K562 (cell line): ENCODE measurements around the gene ZMYND8. TPM values are rescaled to one million over a fixed set of nuclear protein-coding genes. Genes with fewer than 3 reads are reported as not detected.

Source experiments
- ARID3A ChIP-seq: IDR thresholded peaks from 2 replicates; pipeline ENCODE4 v1.6.1; 2012; ENCODE audit warnings: low read depth, low read length, improper control_type of control experiment, borderline replicate concordance
- ATF1 ChIP-seq, 2 experiments: fragments of 450-650 bp in 1 of 2; IDR thresholded peaks; 2 replicates each; pipeline ENCODE4 v1.6.1; 2016; ENCODE audit warnings: missing compliant biosample characterization in 1 of 2, missing genetic modification characterization in 1 of 2
- BCLAF1 ChIP-seq, 2 experiments: fragments of 450-650 bp in 1 of 2; IDR thresholded peaks; 2 replicates each; pipeline ENCODE4 v1.6.1; 2011 to 2017; ENCODE audit warnings: low read depth in 2 of 2, antibody characterized with exemption in 1 of 2, borderline replicate concordance in 1 of 2, low read length in 1 of 2, mild to moderate bottlenecking in 1 of 2, mixed read lengths in 1 of 2; ENCODE audit not compliant: control insufficient read depth in 1 of 2
- C11orf30 ChIP-seq: fragments of 450-650 bp; IDR thresholded peaks from 2 replicates; pipeline ENCODE4 v1.6.1; 2016; ENCODE audit warnings: low read depth, mild to moderate bottlenecking
- GATA2 ChIP-seq: sonication (generic); formaldehyde crosslinking; IDR thresholded peaks from 2 replicates; pipeline ENCODE4 v1.4.0; 2020; ENCODE audit warnings: mild to moderate bottlenecking, missing genetic modification reagents
- GTF2E2 ChIP-seq: fragments of 200-800 bp; sonication (Bioruptor generic); IDR thresholded peaks from 2 replicates; pipeline ENCODE4 v1.6.1; 2016; ENCODE audit warnings: missing genetic modification characterization, missing compliant biosample characterization
- IRF2 ChIP-seq: sonication (generic); formaldehyde crosslinking; IDR thresholded peaks from 2 replicates; pipeline ENCODE4 v1.8.1; 2022; ENCODE audit warnings: mild to moderate bottlenecking, missing genetic modification reagents
- MTF1 ChIP-seq: fragments of 250-450 bp; sonication (Bioruptor Pico); IDR thresholded peaks from 2 replicates; pipeline ENCODE4 v1.9.0; 2021; ENCODE audit warnings: moderate library complexity, mild to moderate bottlenecking, inconsistent platforms, borderline replicate concordance
- RAD21 ChIP-seq, 2 experiments: fragments of 250-450 bp in 1 of 2; fragments of 450-650 bp in 1 of 2; sonication (Bioruptor Pico) in 1 of 2; formaldehyde crosslinking in 1 of 2; IDR thresholded peaks in 1 of 2; conservative IDR thresholded peaks in 1 of 2; 2 replicates each; pipeline versions ENCODE4 v1.4.0 to v1.8.0; 2020 to 2022; ENCODE audit warnings: mild to moderate bottlenecking in 2 of 2, moderate library complexity in 1 of 2
- RHOXF2B ChIP-seq: fragments of 250-450 bp; sonication (Bioruptor Pico); conservative IDR thresholded peaks from 2 replicates; pipeline ENCODE4 v1.5.1; 2021
- SAFB2 ChIP-seq: fragments of 200-400 bp; formaldehyde crosslinking; IDR thresholded peaks from 2 replicates; pipeline ENCODE4 v1.6.1; 2018; ENCODE audit warnings: borderline replicate concordance, low read length, low read depth, moderate library complexity; ENCODE audit not compliant: severe bottlenecking
- SP1 ChIP-seq: sonication (generic); formaldehyde crosslinking; IDR thresholded peaks from 2 replicates; pipeline ENCODE4 v1.8.1; 2022; ENCODE audit warnings: mild to moderate bottlenecking, missing genetic modification reagents
- TFAM ChIP-seq: fragments of 250-450 bp; sonication (Bioruptor Pico); conservative IDR thresholded peaks from 2 replicates; pipeline ENCODE4 v1.5.0; 2021; ENCODE audit warnings: mild to moderate bottlenecking, moderate library complexity
- ZBTB17 ChIP-seq: fragments of 450-650 bp; formaldehyde crosslinking; IDR thresholded peaks from 2 replicates; pipeline ENCODE4 v1.4.0; 2020; ENCODE audit warnings: mild to moderate bottlenecking
- ZNF445 ChIP-seq: fragments of 250-450 bp; sonication (Bioruptor Pico); IDR thresholded peaks from 2 replicates; pipeline ENCODE4 v1.4.0; 2020; ENCODE audit warnings: low read depth, mild to moderate bottlenecking, moderate library complexity
- ZNF717 ChIP-seq: fragments of 250-450 bp; sonication (Bioruptor Pico); IDR thresholded peaks from 2 replicates; pipeline ENCODE4 v1.5.0; 2021
- ZNF79 ChIP-seq: fragments of 250-450 bp; sonication (Bioruptor Pico); IDR thresholded peaks from 2 replicates; pipeline ENCODE4 v1.4.0; 2020; ENCODE audit warnings: low read depth, mild to moderate bottlenecking, moderate library complexity
- ZNF830 ChIP-seq: fragments of 250-450 bp; sonication (Bioruptor Pico); IDR thresholded peaks from 2 replicates; pipeline ENCODE4 v1.5.0; 2021; ENCODE audit warnings: mild to moderate bottlenecking
- polyA plus RNA-seq, 8 experiments: library from polyadenylated mRNA; depleted of rRNA in 4 of 8; stranded (reverse) in 5 of 8; unstranded in 3 of 8; fragments of >200 nt; fragmentation: Nextera tagmentation in 2 of 8; fragmentation: Illumina TruSeq in 1 of 8; extraction: Ambion mirVana in 2 of 8; extraction: Trizol in 1 of 8; gene quantifications; 2 replicates each; pipeline versions ENCODE4 v1.2.1 to v1.2.3, GENCODE V29; 2011 to 2014; ENCODE audit warnings: inconsistent platforms in 1 of 8, missing spikeins in 1 of 8
- total RNA-seq, 7 experiments: library from RNA; depleted of rRNA in 6 of 7; stranded (reverse); fragments of >200 nt in 6 of 7; fragmentation: Illumina TruSeq in 2 of 7; extraction: Trizol in 2 of 7; gene quantifications; 2 replicates each; pipeline versions ENCODE4 v1.2.1 to v1.2.3, GENCODE V29; 2011 to 2021; ENCODE audit warnings: low replicate concordance in 1 of 7
- TF ChIP-seq, protein P1 (sequence below): fragments of 250-450 bp; sonication (Bioruptor Pico); IDR thresholded peaks from 2 replicates; pipeline ENCODE4 v1.8.0; 2022; ENCODE audit warnings: inconsistent platforms, mild to moderate bottlenecking, moderate library complexity, borderline replicate concordance

The ZMYND8 gene
- total and polyA plus RNA-seq, 9 of the 15 experiments (the other 6 are each of a cell fraction or from before 2014, with no cell fraction given) = 31.8 to 148 (median 71.9) TPM

DNA sequence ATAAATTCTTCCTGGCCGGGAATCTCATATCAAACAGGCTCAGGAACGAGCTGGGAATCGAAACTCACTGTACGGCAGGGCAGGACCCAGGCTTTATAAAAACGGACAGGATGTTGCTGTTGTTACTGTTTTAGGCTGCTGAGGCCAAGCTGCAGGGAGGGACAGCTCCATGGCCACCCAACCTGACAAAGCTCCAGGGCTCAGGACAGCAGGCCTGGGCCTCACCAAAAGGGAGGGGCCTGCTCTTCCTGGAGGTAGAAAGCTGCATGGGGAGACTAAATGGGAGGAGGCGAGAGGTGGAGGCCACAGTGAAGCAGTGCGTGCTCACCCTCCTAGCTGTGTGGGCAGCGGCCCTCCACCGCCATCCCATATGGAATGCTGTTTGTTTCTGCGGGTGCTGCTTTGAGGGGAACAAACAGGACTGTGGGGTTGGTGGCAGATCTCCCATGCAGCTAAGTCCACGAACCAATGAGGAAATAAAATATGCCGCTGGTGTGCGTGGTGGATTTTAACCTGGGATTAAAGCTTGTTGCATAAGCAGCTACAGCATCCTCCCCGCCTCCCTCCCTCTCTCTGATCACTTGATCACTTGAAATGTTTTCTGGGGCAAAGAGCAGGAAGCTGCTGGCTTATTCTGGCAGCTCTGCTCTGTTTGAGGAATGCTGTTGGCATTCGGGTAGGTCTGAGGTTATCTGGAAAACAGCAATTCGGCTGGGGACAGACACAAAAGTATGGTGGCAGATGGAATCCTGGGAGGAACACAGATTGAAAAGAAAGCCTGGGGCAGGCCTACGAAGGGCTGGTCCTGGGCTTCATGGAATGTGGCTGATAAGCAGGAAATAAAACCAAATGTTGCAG is 2.4 kb upstream of the ZMYND8 start (continued):
- TF ChIP-seq ARID3A (0 out of 2 replicates have a peak, but pooled peaks have one; percentile 32), SP1 (CRISPR knock-in tag) (no peak), SAFB2 (no peak), MTF1 (CRISPR knock-in tag) (no peak), GTF2E2 (tag) (no peak), ZNF79 (CRISPR knock-in tag) (0 out of 2 replicates have a peak, but pooled peaks have one; percentile 2), RAD21 (CRISPR knock-in tag; conservative IDR thresholded peaks at IDR 0.05 in 1 of 2, IDR thresholded peaks at IDR 0.05 in 1 of 2) (no peak), IRF2 (CRISPR knock-in tag) (no peak), ZNF717 (0 out of 2 replicates have a peak, but pooled peaks have one; percentile 10), ATF1 (CRISPR knock-in tag; IDR thresholded peaks at IDR 0.05) (no peak), ATF1 (tag; IDR thresholded peaks at IDR 0.05) (peak; percentile 36), ZNF830 (CRISPR knock-in tag) (no peak), RHOXF2B (CRISPR knock-in tag) (0 out of 2 replicates have a peak, but pooled peaks have one; percentile 38), ZBTB17 (no peak), ZNF445 (CRISPR knock-in tag) (no peak), BCLAF1 (IDR thresholded peaks at IDR 0.05; ENCODE audit: borderline replicate concordance in 1 of 2, control insufficient read depth in 1 of 2, low read depth in 2 of 2, low read length in 1 of 2) (peak in 1 of 2 experiments; percentile 39; a peak in 1 of 4 replicates), GATA2 (CRISPR knock-in tag) (no peak), C11orf30 (no peak), TFAM (no peak)
- TF ChIP-seq, protein P1, sequence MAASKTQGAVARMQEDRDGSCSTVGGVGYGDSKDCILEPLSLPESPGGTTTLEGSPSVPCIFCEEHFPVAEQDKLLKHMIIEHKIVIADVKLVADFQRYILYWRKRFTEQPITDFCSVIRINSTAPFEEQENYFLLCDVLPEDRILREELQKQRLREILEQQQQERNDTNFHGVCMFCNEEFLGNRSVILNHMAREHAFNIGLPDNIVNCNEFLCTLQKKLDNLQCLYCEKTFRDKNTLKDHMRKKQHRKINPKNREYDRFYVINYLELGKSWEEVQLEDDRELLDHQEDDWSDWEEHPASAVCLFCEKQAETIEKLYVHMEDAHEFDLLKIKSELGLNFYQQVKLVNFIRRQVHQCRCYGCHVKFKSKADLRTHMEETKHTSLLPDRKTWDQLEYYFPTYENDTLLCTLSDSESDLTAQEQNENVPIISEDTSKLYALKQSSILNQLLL = no peak
